NCI-H2107 (cell line): Measurements from ENCODE around the gene KLK15.
"Not testable (repeated sequence)": the region's sequence is repeated elsewhere in the genome, so short reads cannot be mapped to it uniquely, and the experiment has no call there.

Experiments
- DNase-seq: peaks from one replicate; lab custom pipeline; 2025; lab: John Stamatoyannopoulos, UW

Gene KLK15

GRCh38 chr19:50796128-50796633 lies 37.2 kb downstream of the KLK15 start:
- no peak for DNase-seq

GRCh38 chr19:50795664-50796073 lies 37.7 kb downstream of the KLK15 start:
- no peak for DNase-seq

GRCh38 chr19:50794876-50795663 lies 38.3 kb downstream of the KLK15 start:
- no peak for DNase-seq

GRCh38 chr19:50794074-50794875 lies 39.1 kb downstream of the KLK15 start:
- DNase-seq: no peak

GRCh38 chr19:50793558-50794065 lies 39.8 kb downstream of the KLK15 start:
- no peak for DNase-seq

- DNase-seq: no peak
These were observed 40.8 kb downstream of the KLK15 start for GRCh38 chr19:50792272-50793250.

- DNase-seq: no peak
These were observed 41.6 kb downstream of the KLK15 start for GRCh38 chr19:50791594-50792271.

GRCh38 chr19:50790922-50791467 lies 42.4 kb downstream of the KLK15 start:
- DNase-seq: no peak

GRCh38 chr19:50790396-50790795 lies 43.0 kb downstream of the KLK15 start, which contains the start of gene ACP4:
ACP4 (plus strand) TSS chr19:50790415; CDS start chr19:50790415, 0 bp downstream.
- DNase-seq: no peak

GRCh38 chr19:50785329-50785728 lies 48.0 kb downstream of the KLK15 start:
- DNase-seq: no peak

GRCh38 chr19:50784710-50785109 lies 48.7 kb downstream of the KLK15 start:
- DNase-seq: no peak

GRCh38 chr19:50783848-50784152 lies 49.6 kb downstream of the KLK15 start:
- DNase-seq: not testable (repeated sequence)

GRCh38 chr19:50780753-50781435 lies 52.5 kb downstream of the KLK15 start:
- no peak for DNase-seq

GRCh38 chr19:50779504-50780457 lies 53.6 kb downstream of the KLK15 start:
- DNase-seq: no peak

GRCh38 chr19:50778906-50779430 lies 54.4 kb downstream of the KLK15 start:
- no peak for DNase-seq

GRCh38 chr19:50777830-50778303 lies 55.5 kb downstream of the KLK15 start:
- no peak for DNase-seq

GRCh38 chr19:50777261-50777660 lies 56.1 kb downstream of the KLK15 start:
- DNase-seq: no peak

GRCh38 chr19:50776131-50776530 lies 57.2 kb downstream of the KLK15 start:
- DNase-seq: no peak
